GM12873 (cell line): ENCODE data around the gene KBTBD2.

ENCODE experiments used
- CTCF ChIP-seq: IDR thresholded peaks from 2 replicates; pipeline ENCODE4 v1.5.1; 2012; ENCODE audit warnings: low read depth, mild to moderate bottlenecking, moderate library complexity, low read length, control low read depth; ENCODE audit not compliant: insufficient read depth; ENCODE audit errors: missing control alignments

KBTBD2 gene

GRCh38 chr7:32872421-32872820, 19.1 kb downstream of the KBTBD2 start:
- no peak for TF ChIP-seq CTCF

GRCh38 chr7:32871624-32872371, 19.8 kb downstream of the KBTBD2 start:
- TF ChIP-seq CTCF = no peak

GRCh38 chr7:32870298-32870697, 21.3 kb downstream of the KBTBD2 start:
- no peak for TF ChIP-seq CTCF

GRCh38 chr7:32869716-32870115, 21.8 kb downstream of the KBTBD2 start:
- TF ChIP-seq CTCF = no peak

GRCh38 chr7:32868116-32868515, 23.4 kb downstream of the KBTBD2 start:
- no peak for TF ChIP-seq CTCF

GRCh38 chr7:32865448-32866030, 26.0 kb downstream of the KBTBD2 start:
- TF ChIP-seq CTCF = no peak

GRCh38 chr7:32860090-32860489, 31.5 kb downstream of the KBTBD2 start:
- TF ChIP-seq CTCF = no peak
